HepG2 (cell line): ENCODE data around the gene CNPPD1. TPM values are rescaled to one million over a fixed set of nuclear protein-coding genes. Genes with fewer than 3 reads are reported as not detected.

Experiments used
- CENPX ChIP-seq: sonication (generic); formaldehyde crosslinking; IDR thresholded peaks from 2 replicates; pipeline ENCODE4 v1.9.0; 2021; ENCODE audit warnings: mild to moderate bottlenecking, missing genetic modification reagents, moderate library complexity
- DMAP1 ChIP-seq: IDR thresholded peaks from 2 replicates; pipeline ENCODE4 v1.6.1; 2016
- DPF2 ChIP-seq: sonication (generic); formaldehyde crosslinking; IDR thresholded peaks from 2 replicates; pipeline ENCODE4 v1.4.0; 2020; ENCODE audit warnings: mild to moderate bottlenecking, low read depth, missing genetic modification reagents, borderline replicate concordance
- FOXP4 ChIP-seq: sonication (generic); formaldehyde crosslinking; IDR thresholded peaks from 2 replicates; pipeline ENCODE4 v1.4.0; 2020; ENCODE audit warnings: missing genetic modification reagents
- MXD4 ChIP-seq: IDR thresholded peaks from 2 replicates; pipeline ENCODE4 v1.6.1; 2016; ENCODE audit warnings: mild to moderate bottlenecking, missing biosample characterization, missing genetic modification reagents
- NBN ChIP-seq: fragments of 450-650 bp; conservative IDR thresholded peaks from 2 replicates; pipeline ENCODE4 v1.6.1; 2017
- NFKBIZ ChIP-seq: IDR thresholded peaks from 2 replicates; pipeline ENCODE4 v1.6.1; 2018; ENCODE audit warnings: missing genetic modification reagents, missing compliant biosample characterization
- SRSF9 ChIP-seq: fragments of 200-400 bp; formaldehyde crosslinking; IDR thresholded peaks from 2 replicates; pipeline ENCODE4 v1.6.1; 2018; ENCODE audit warnings: borderline replicate concordance, mild to moderate bottlenecking, low read depth, low read length; ENCODE audit not compliant: insufficient read depth, poor library complexity, severe bottlenecking
- STAT5B ChIP-seq: sonication (generic); formaldehyde crosslinking; IDR thresholded peaks from 2 replicates; pipeline ENCODE4 v1.4.0; 2020; ENCODE audit warnings: missing genetic modification reagents
- TRIM22 ChIP-seq: fragments of 450-650 bp; IDR thresholded peaks from 2 replicates; pipeline ENCODE4 v1.6.1; 2017
- ZKSCAN8 ChIP-seq: IDR thresholded peaks from 2 replicates; pipeline ENCODE4 v1.6.1; 2016; ENCODE audit warnings: borderline replicate concordance, missing genetic modification reagents, missing compliant biosample characterization
- ZNF432 ChIP-seq: sonication (generic); formaldehyde crosslinking; IDR thresholded peaks from 2 replicates; pipeline ENCODE4 v1.5.0; 2020; ENCODE audit warnings: missing genetic modification reagents, mild to moderate bottlenecking, borderline replicate concordance
- ZNF549 ChIP-seq: sonication (generic); formaldehyde crosslinking; IDR thresholded peaks from 2 replicates; pipeline ENCODE4 v1.5.0; 2020; ENCODE audit warnings: missing genetic modification reagents
- ZNF556 ChIP-seq: sonication (generic); formaldehyde crosslinking; IDR thresholded peaks from 2 replicates; pipeline ENCODE4 v1.4.0; 2020; ENCODE audit warnings: mild to moderate bottlenecking, missing genetic modification reagents, borderline replicate concordance
- ZNF558 ChIP-seq: sonication (generic); formaldehyde crosslinking; IDR thresholded peaks from 2 replicates; pipeline ENCODE4 v1.9.0; 2022; ENCODE audit warnings: mild to moderate bottlenecking, missing genetic modification reagents, borderline replicate concordance
- ZNF841 ChIP-seq: sonication (generic); formaldehyde crosslinking; IDR thresholded peaks from 2 replicates; pipeline ENCODE4 v1.8.1; 2023; ENCODE audit warnings: missing genetic modification reagents, borderline replicate concordance
- polyA plus RNA-seq, 8 experiments: library from polyadenylated mRNA; depleted of rRNA in 3 of 8; stranded (reverse) in 7 of 8; unstranded in 1 of 8; fragments of >200 nt; fragmentation: Illumina TruSeq in 4 of 8; extraction: Trizol in 4 of 8; gene quantifications; 2 replicates each; pipeline versions ENCODE4 v1.2.1 to v1.2.3, GENCODE V29; 2011 to 2016; ENCODE audit warnings: low read depth in 4 of 8, missing spikeins in 1 of 8, mixed read lengths in 1 of 8; ENCODE audit not compliant: insufficient read depth in 1 of 8
- total RNA-seq, 5 experiments: library from RNA; depleted of rRNA; stranded (reverse); fragments of >200 nt; fragmentation: Illumina TruSeq; extraction: Trizol; gene quantifications; 2 replicates each; pipeline ENCODE4 v1.2.3, GENCODE V29; 2016; ENCODE audit warnings: low read depth in 1 of 5
- TF ChIP-seq, protein P1 (sequence below), 2 experiments: sonication (generic) in 1 of 2; formaldehyde crosslinking in 1 of 2; IDR thresholded peaks; 2 replicates each; pipeline versions ENCODE4 v1.6.1 to v1.9.0; 2014 to 2022; ENCODE audit warnings: antibody characterized with exemption in 1 of 2, borderline replicate concordance in 1 of 2, inconsistent platforms in 1 of 2, low read depth in 1 of 2, missing genetic modification reagents in 1 of 2

Gene CNPPD1
- total and polyA plus RNA-seq, 2 of the 13 experiments (the other 11 are each of a cell fraction or from before 2014, with no cell fraction given), result 35.5 to 49.4 TPM

GRCh38 chr2:219218732-219219701 lies 42.3 kb upstream of the CNPPD1 start, which contains the start of gene ABCB6 (continued):
- TF ChIP-seq TRIM22 (no peak), DPF2 (CRISPR knock-in tag) (0 out of 2 replicates have a peak, but pooled peaks have one; percentile 11), ZNF432 (CRISPR knock-in tag) (no peak), ZNF841 (CRISPR knock-in tag) (no peak; the same call in 1 of the 2 replicates), CENPX (CRISPR knock-in tag) (no peak), ZNF549 (CRISPR knock-in tag) (no peak), ZNF556 (CRISPR knock-in tag) (peak; percentile 74; the same call in 1 of the 2 replicates), STAT5B (CRISPR knock-in tag) (no peak), NFKBIZ (CRISPR knock-in tag) (no peak), FOXP4 (peak; percentile 77), MXD4 (peak; percentile 96), DMAP1 (CRISPR knock-in tag) (peak; percentile 96), ZNF558 (CRISPR knock-in tag) (peak; percentile 75; the same call in 1 of the 2 replicates), SRSF9 (no peak), ZKSCAN8 (CRISPR knock-in tag) (no peak; the same call in 1 of the 2 replicates), NBN (no peak)
- TF ChIP-seq, protein P1, sequence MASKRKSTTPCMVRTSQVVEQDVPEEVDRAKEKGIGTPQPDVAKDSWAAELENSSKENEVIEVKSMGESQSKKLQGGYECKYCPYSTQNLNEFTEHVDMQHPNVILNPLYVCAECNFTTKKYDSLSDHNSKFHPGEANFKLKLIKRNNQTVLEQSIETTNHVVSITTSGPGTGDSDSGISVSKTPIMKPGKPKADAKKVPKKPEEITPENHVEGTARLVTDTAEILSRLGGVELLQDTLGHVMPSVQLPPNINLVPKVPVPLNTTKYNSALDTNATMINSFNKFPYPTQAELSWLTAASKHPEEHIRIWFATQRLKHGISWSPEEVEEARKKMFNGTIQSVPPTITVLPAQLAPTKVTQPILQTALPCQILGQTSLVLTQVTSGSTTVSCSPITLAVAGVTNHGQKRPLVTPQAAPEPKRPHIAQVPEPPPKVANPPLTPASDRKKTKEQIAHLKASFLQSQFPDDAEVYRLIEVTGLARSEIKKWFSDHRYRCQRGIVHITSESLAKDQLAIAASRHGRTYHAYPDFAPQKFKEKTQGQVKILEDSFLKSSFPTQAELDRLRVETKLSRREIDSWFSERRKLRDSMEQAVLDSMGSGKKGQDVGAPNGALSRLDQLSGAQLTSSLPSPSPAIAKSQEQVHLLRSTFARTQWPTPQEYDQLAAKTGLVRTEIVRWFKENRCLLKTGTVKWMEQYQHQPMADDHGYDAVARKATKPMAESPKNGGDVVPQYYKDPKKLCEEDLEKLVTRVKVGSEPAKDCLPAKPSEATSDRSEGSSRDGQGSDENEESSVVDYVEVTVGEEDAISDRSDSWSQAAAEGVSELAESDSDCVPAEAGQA (IDR thresholded peaks at IDR 0.05; ENCODE audit: low read depth), result peak; percentile 29; the same call in 1 of the 2 replicates
- TF ChIP-seq, protein P1 (CRISPR knock-in tag; IDR thresholded peaks at IDR 0.05; ENCODE audit: borderline replicate concordance), result 0 out of 2 replicates have a peak, but pooled peaks have one; percentile 72
